Heart left ventricle (tissue), 16 donors: ENCODE data around the gene PRDM15. TPM values are rescaled to one million over a fixed set of nuclear protein-coding genes. Genes with fewer than 3 reads are reported as not detected.

Experiments
- ATAC-seq, 4 donors: fragments of 200-7000 bp; cut with Tn5 transposase; one replicate each; pipeline ENCODE4 v1.9.1; 2020 to 2022; ENCODE audit warnings: moderate library complexity in 4 of 4, mild to moderate bottlenecking in 3 of 4, moderate number of reproducible peaks in 1 of 4
- DNase-seq, 5 donors: peaks; one replicate each; pipeline ENCODE4 v3.0.0-alpha.2; 2020
- H3K27ac ChIP-seq, 12 donors: fragments of 200-600 bp; sonication (generic) in 4 of 12; one replicate each; pipeline versions ENCODE4 v1.5.0 to v1.8.0; 2016 to 2022; ENCODE audit warnings: mild to moderate bottlenecking in 2 of 12
- H3K27me3 ChIP-seq, 9 donors: fragments of 200-600 bp; sonication (generic) in 2 of 9; one replicate each; pipeline versions ENCODE4 v1.5.1 to v1.8.0; 2016 to 2022; ENCODE audit warnings: mild to moderate bottlenecking in 3 of 9
- H3K36me3 ChIP-seq, 9 donors: fragments of 200-600 bp; sonication (generic) in 2 of 9; one replicate each; pipeline versions ENCODE4 v1.5.0 to v1.8.0; 2018 to 2022; ENCODE audit warnings: mild to moderate bottlenecking in 2 of 9
- H3K4me1 ChIP-seq, 12 donors: fragments of 200-600 bp; sonication (generic) in 4 of 12; one replicate each; pipeline versions ENCODE4 v1.5.0 to v1.8.0; 2016 to 2022; ENCODE audit warnings: mild to moderate bottlenecking in 3 of 12
- H3K4me3 ChIP-seq, 12 donors: fragments of 200-600 bp; sonication (generic) in 4 of 12; one replicate each; pipeline versions ENCODE4 v1.5.0 to v1.8.0; 2017 to 2022; ENCODE audit warnings: mild to moderate bottlenecking in 9 of 12, moderate library complexity in 4 of 12
- H3K9me3 ChIP-seq, 12 donors: fragments of 200-600 bp; sonication (generic) in 4 of 12; one replicate each; pipeline versions ENCODE4 v1.5.0 to v1.8.0; 2016 to 2022; ENCODE audit warnings: mild to moderate bottlenecking in 1 of 12
- CTCF ChIP-seq, 12 donors: fragments of 200-600 bp; sonication (generic) in 4 of 12; IDR thresholded peaks; one replicate each; pipeline versions ENCODE4 v1.5.0 to v1.8.0; 2018 to 2022; ENCODE audit warnings: antibody characterized with exemption in 12 of 12, mild to moderate bottlenecking in 5 of 12
- POLR2A ChIP-seq, 2 donors: fragments of 450-650 bp; IDR thresholded peaks; one replicate each; pipeline ENCODE4 v1.6.1; 2017; ENCODE audit warnings: antibody characterized with exemption in 2 of 2, mild to moderate bottlenecking in 2 of 2, moderate library complexity in 2 of 2
- WGBS, 4 donors: extraction: QIAGEN DNeasy Blood & Tissue Kit in 2 of 4; methylation state at CpG; one replicate each; pipeline versions ENCODE4 v1.1.5 to v1.1.7; 2013 to 2018; 5-methylcytosine and 5-hydroxymethylcytosine counted together
- intact Hi-C, 10 donors: fragments of 100-400 bp; cut with DNase I; formaldehyde crosslinking; loops; one replicate each; pipeline versions ENCODE4 v1.11.1 to v1.14.2; 2022
- polyA plus RNA-seq, 2 donors: library from polyadenylated mRNA; stranded (reverse); fragments of 200-250 nt; gene quantifications; one replicate each; pipeline ENCODE4 v1.2.3, GENCODE V29; 2013
- total RNA-seq, 9 donors: library from RNA; depleted of rRNA in 2 of 9; stranded (reverse); fragments of >200 nt in 2 of 9; fragmentation: NEBNext Ultra II Directional in 3 of 9; extraction: Animal tissue kit (Norgen Biotek cat#: 25700) in 3 of 9; gene quantifications; one replicate each; pipeline versions ENCODE4 v1.1.0 to v1.2.4, GENCODE V29; 2016 to 2023
- donor health status: ischemic (EF 13 %, LVEDD 7.1; RV severe dilation, severe dysfunction).
- donor health status: healthy with polysubstance abuse.
- donor health status: DM: no; HTN: yes; CAD: no.
- donor health status: DM: no; HTN: no; CAD: no.
- donor health status: ischemic (EF 25% LVEDD 6.9; RV normal size, moderate dysfunction).
- donor health status: ischemic (EF 25% LVEDD 5.7; RV mildly dilated, moderate dysfunction).
- donor health status: healthy.
- donor health status: DM: yes; HTN: yes; CAD: no.
- donor health status: ischemic (EF 35%, LVEDD 5.7; RV mildly dilated, moderate dysfunction).
- donor health status: nonischemic (EF 11% LVEDD 7.7; RV severe dilation, severe dysfunction).
- donor health status: DM: yes; HTN: yes; CAD: no.
- donor health status: PGD.
- donor health status: ischemic (EF 29% LVEDD 5.4; RV normal size, mild dysfunction).
- donor health status: nonischemic (EF 23%, LVEDD 6.1; RV moderate dilation, normal function).

Gene PRDM15
- total and polyA plus RNA-seq, 11 donors, result 2.1 to 6.3 (median 2.7) TPM

GRCh38 chr21:41898998-41899397 is 19.9 kb upstream of the PRDM15 start:
- no peaks in the 10 kb centered on the region for H3K27me3 ChIP-seq
- no peak overlapping the region for H3K4me3 ChIP-seq
- intact Hi-C loops, result no loop called here
- H3K9me3 ChIP-seq, result no peaks in the 10 kb centered on the region
- 91 to 94% (median 94%) methylated on average over 16 to 17 of the region's 17 CpGs for WGBS, 4 donors
- H3K4me1 ChIP-seq, result peaks cover 0 to 11% (median 0%) of the 10 kb centered on the region in 12 donors
- no peak for DNase-seq
- H3K27ac ChIP-seq, result no peak overlapping the region
- no peak for TF ChIP-seq POLR2A (IDR thresholded peaks at IDR 0.05)
- no peak for TF ChIP-seq CTCF (IDR thresholded peaks at IDR 0.05)
- peaks cover 0 to 82% (median 57%) of the 10 kb centered on the region in 9 donors for H3K36me3 ChIP-seq
- ATAC-seq, result peak in 1 of 4 donors; percentile 39

- WGBS, 4 donors, result 87 to 93% (median 90%) methylated on average over 8 of the region's 8 CpGs
- no peak for ATAC-seq
- H3K36me3 ChIP-seq, result peaks cover 0 to 80% (median 47%) of the 10 kb centered on the region in 9 donors
Measured at GRCh38 chr21:41897700-41898099, 18.6 kb upstream of the PRDM15 start.

GRCh38 chr21:41897047-41897669 is 18.0 kb upstream of the PRDM15 start:
- H3K27me3 ChIP-seq, result no peaks in the 10 kb centered on the region
- H3K9me3 ChIP-seq, result no peaks in the 10 kb centered on the region
- H3K27ac ChIP-seq, result no peak overlapping the region
- DNase-seq, result no peak
- ATAC-seq, result no peak
- 83 to 85% (median 84%) methylated on average over 11 of the region's 11 CpGs for WGBS, 4 donors
- H3K36me3 ChIP-seq, result peaks cover 0 to 76% (median 43%) of the 10 kb centered on the region in 9 donors
- intact Hi-C loops, result no loop called here
- TF ChIP-seq CTCF (IDR thresholded peaks at IDR 0.05) (no peak), POLR2A (IDR thresholded peaks at IDR 0.05) (no peak)
- peaks cover 0 to 11% (median 0%) of the 10 kb centered on the region in 12 donors for H3K4me1 ChIP-seq
- H3K4me3 ChIP-seq, result no peak overlapping the region

More at GRCh38 chr21:41897700-41898099, 18.6 kb upstream of the PRDM15 start:
- TF ChIP-seq CTCF (IDR thresholded peaks at IDR 0.05) (no peak), POLR2A (IDR thresholded peaks at IDR 0.05) (no peak)
- Histone ChIP-seq H3K9me3 (no peaks in the 10 kb centered on the region), H3K27ac (no peak overlapping the region), H3K4me3 (no peak overlapping the region), H3K4me1 (peaks cover 0 to 11% (median 0%) of the 10 kb centered on the region in 12 donors), H3K27me3 (no peaks in the 10 kb centered on the region)
- DNase-seq, result no peak
- intact Hi-C loops, result no loop called here

GRCh38 chr21:41895643-41896493 is 16.7 kb upstream of the PRDM15 start:
- H3K4me1 ChIP-seq, result peaks cover 0 to 11% (median 0%) of the 10 kb centered on the region in 12 donors
- TF ChIP-seq CTCF (IDR thresholded peaks at IDR 0.05) (no peak), POLR2A (IDR thresholded peaks at IDR 0.05) (no peak)
- intact Hi-C loops, result no loop called here
- DNase-seq, result no peak
- ATAC-seq, result no peak
- H3K27me3 ChIP-seq, result no peaks in the 10 kb centered on the region
- no peak overlapping the region for H3K4me3 ChIP-seq
- H3K27ac ChIP-seq, result no peak overlapping the region
- no peaks in the 10 kb centered on the region for H3K9me3 ChIP-seq
- WGBS, 4 donors, result 71 to 78% (median 77%) methylated on average over 22 of the region's 22 CpGs
- H3K36me3 ChIP-seq, result peaks cover 3 to 63% (median 30%) of the 10 kb centered on the region in 9 donors
